ENCODE data around the gene IGFBP3. TPM values are rescaled to one million over a fixed set of nuclear protein-coding genes. Genes with fewer than 3 reads are reported as not detected.

Gene IGFBP3
- total and polyA plus RNA-seq, 2 of the 13 experiments (the other 11 are each of a cell fraction or from before 2014, with no cell fraction given) = 57.5 TPM; not detected in 1

GRCh38 chr7:45888185-45888992 lies 32.7 kb downstream of the IGFBP3 start, which contains the start of gene IGFBP1 (continued):
- TF ChIP-seq ZBTB4 (CRISPR knock-in tag; IDR thresholded peaks at IDR 0.05; ENCODE audit: borderline replicate concordance) (peak; percentile 30; the same call in 1 of the 2 replicates), XRCC5 (optimal IDR thresholded peaks at IDR 0.05; ENCODE audit: low read length) (no peak), GTF3A (CRISPR knock-in tag; conservative IDR thresholded peaks at IDR 0.05) (0 out of 2 replicates have a peak, but pooled peaks have one; percentile 49), ZNF878 (CRISPR knock-in tag; IDR thresholded peaks at IDR 0.05) (peak; percentile 69), ELF1 (CRISPR knock-in tag; IDR thresholded peaks at IDR 0.05) (peak; percentile 25; the same call in 1 of the 2 replicates), EP300 (IDR thresholded peaks at IDR 0.05; ENCODE audit: low read depth in 2 of 2, low read length in 2 of 2) (peak in 1 of 2 experiments; percentile 78; a peak in 2 of 4 replicates), EP300 (CRISPR knock-in tag; IDR thresholded peaks at IDR 0.05; ENCODE audit: borderline replicate concordance) (peak; percentile 71; the same call in 1 of the 2 replicates), ZNF841 (CRISPR knock-in tag; IDR thresholded peaks at IDR 0.05; ENCODE audit: borderline replicate concordance) (peak; percentile 84; the same call in 1 of the 2 replicates), PCBP1 (IDR thresholded peaks at IDR 0.05; ENCODE audit: borderline replicate concordance, low read depth, low read length) (no peak), ZC3H4 (CRISPR knock-in tag; IDR thresholded peaks at IDR 0.05; ENCODE audit: borderline replicate concordance) (no peak), RBFOX2 (IDR thresholded peaks at IDR 0.05; ENCODE audit: low read depth, low read length) (peak; percentile 99), SOX6 (IDR thresholded peaks at IDR 0.05) (no peak), SOX6 (CRISPR knock-in tag; IDR thresholded peaks at IDR 0.05) (peak; percentile 94), ZNF251 (CRISPR knock-in tag; IDR thresholded peaks at IDR 0.05) (peak; percentile 85; the same call in 1 of the 2 replicates), NR0B2 (CRISPR knock-in tag; IDR thresholded peaks at IDR 0.05) (peak; percentile 23; the same call in 1 of the 2 replicates), NFYC (CRISPR knock-in tag; IDR thresholded peaks at IDR 0.05) (no peak), IKZF4 (CRISPR knock-in tag; IDR thresholded peaks at IDR 0.05; ENCODE audit: borderline replicate concordance, low read depth, not compliant biosample characterization) (peak; percentile 97), MATR3 (CRISPR knock-in tag; IDR thresholded peaks at IDR 0.05) (peak; percentile 86; the same call in 1 of the 2 replicates), AKAP8 (CRISPR knock-in tag; IDR thresholded peaks at IDR 0.05) (0 out of 2 replicates have a peak, but pooled peaks have one; percentile 31), ZNF639 (CRISPR knock-in tag; conservative IDR thresholded peaks at IDR 0.05) (peak; percentile 81), ZBTB46 (CRISPR knock-in tag; IDR thresholded peaks at IDR 0.05; ENCODE audit: borderline replicate concordance) (peak; percentile 99), PPARG (CRISPR knock-in tag; conservative IDR thresholded peaks at IDR 0.05) (peak; percentile 69; the same call in 1 of the 2 replicates)

Measured in HepG2 (cell line).